Sigmoid colon (tissue), 7 donors: Measurements from ENCODE around the gene PPL. TPM values are rescaled to one million over a fixed set of nuclear protein-coding genes. Genes with fewer than 3 reads are reported as not detected.

ENCODE experiments used
- DNase-seq: peaks from one replicate; pipeline ENCODE4 v3.0.0-alpha.2; 2019
- H3K27ac ChIP-seq, 4 donors: fragments of 200-600 bp; sonication (generic); one replicate each; pipeline ENCODE4 v1.5.1; 2016 to 2019; ENCODE audit warnings: mild to moderate bottlenecking in 1 of 4
- H3K27me3 ChIP-seq, 3 donors: fragments of 200-600 bp; sonication (generic); one replicate each; pipeline ENCODE4 v1.5.1; 2019; ENCODE audit warnings: mild to moderate bottlenecking in 1 of 3
- H3K36me3 ChIP-seq, 4 donors: fragments of 200-600 bp; sonication (generic); one replicate each; pipeline ENCODE4 v1.5.1; 2016 to 2019
- H3K4me1 ChIP-seq, 4 donors: fragments of 200-600 bp; sonication (generic); one replicate each; pipeline ENCODE4 v1.5.1; 2017 to 2019
- H3K4me3 ChIP-seq, 4 donors: fragments of 200-600 bp; sonication (generic); one replicate each; pipeline ENCODE4 v1.5.1; 2017 to 2019; ENCODE audit warnings: mild to moderate bottlenecking in 2 of 4, moderate library complexity in 1 of 4
- H3K9me3 ChIP-seq, 4 donors: fragments of 200-600 bp in 3 of 4; sonication (generic) in 3 of 4; one replicate each; pipeline versions ENCODE4 v1.5.1 to v1.6.1; 2013 to 2019
- CTCF ChIP-seq, 4 experiments: fragments of 450-650 bp in 3 of 4; fragments of 200-600 bp in 1 of 4; IDR thresholded peaks; one replicate each; pipeline ENCODE4 v1.5.1; 2016 to 2019; ENCODE audit warnings: antibody characterized with exemption in 4 of 4, mild to moderate bottlenecking in 3 of 4, moderate library complexity in 2 of 4
- EP300 ChIP-seq, 4 donors: sonication (generic); formaldehyde crosslinking; IDR thresholded peaks; one replicate each; pipeline ENCODE4 v1.6.1; 2017; ENCODE audit warnings: antibody characterized with exemption in 4 of 4
- POLR2A ChIP-seq, 2 donors: fragments of 450-650 bp; IDR thresholded peaks; one replicate each; pipeline ENCODE4 v1.6.1; 2016; ENCODE audit warnings: antibody characterized with exemption in 2 of 2, mild to moderate bottlenecking in 2 of 2, moderate library complexity in 2 of 2
- POLR2AphosphoS5 ChIP-seq, 4 donors: sonication (generic); formaldehyde crosslinking; IDR thresholded peaks; one replicate each; pipeline ENCODE4 v1.6.1; 2017; ENCODE audit warnings: antibody characterized with exemption in 4 of 4
- WGBS, 2 donors: extraction: QIAGEN DNeasy Blood & Tissue Kit; methylation state at CpG; one replicate each; pipeline ENCODE4 v1.1.7; 2013; 5-methylcytosine and 5-hydroxymethylcytosine counted together
- intact Hi-C: fragments of 100-400 bp; cut with DNase I; formaldehyde crosslinking; loops from one replicate; pipeline ENCODE4 v1.15.1; 2023
- polyA plus RNA-seq, 3 donors: library from polyadenylated mRNA; stranded (reverse); fragments of 200-250 nt; gene quantifications; one replicate each; pipeline ENCODE4 v1.2.3, GENCODE V29; 2013
- total RNA-seq, 4 donors: library from RNA; depleted of rRNA; stranded (reverse); fragments of >200 nt; gene quantifications; one replicate each; pipeline ENCODE4 v1.1.0, GENCODE V29; 2016
- donor health status: healthy with polysubstance abuse.
- donor health status: Bipolar disorder and iron deficiency.
- donor health status: healthy.

PPL gene
- total and polyA plus RNA-seq, 7 donors: 4.6 to 42.9 (median 27.0) TPM

- no peaks in the 10 kb centered on the region for H3K27me3 ChIP-seq
- DNase-seq: no peak
- intact Hi-C loops: no loop called here
- H3K27ac ChIP-seq: peak overlapping the region in 1 of 4 donors; percentile 32
- H3K4me1 ChIP-seq: no peaks in the 10 kb centered on the region
- WGBS, 2 donors: 19 to 54% methylated on average over 13 of the region's 13 CpGs
- H3K4me3 ChIP-seq: no peak overlapping the region
- H3K36me3 ChIP-seq: no peaks in the 10 kb centered on the region
- TF ChIP-seq CTCF (IDR thresholded peaks at IDR 0.05): no peak
- H3K9me3 ChIP-seq: no peaks in the 10 kb centered on the region
Observed at GRCh38 chr16:4918781-4919251, 18.1 kb downstream of the PPL start.

GRCh38 chr16:4917117-4917516, 19.8 kb downstream of the PPL start:
- intact Hi-C loops: no loop called here
- WGBS, 2 donors: 58 to 62% methylated on average over 4 of the region's 4 CpGs
- no peaks in the 10 kb centered on the region for H3K4me1 ChIP-seq
- no peaks in the 10 kb centered on the region for H3K9me3 ChIP-seq
- H3K36me3 ChIP-seq: no peaks in the 10 kb centered on the region
- H3K27ac ChIP-seq: peak overlapping the region in 1 of 4 donors; percentile 46
- no peak for TF ChIP-seq POLR2A (IDR thresholded peaks at IDR 0.05)
- TF ChIP-seq EP300 (IDR thresholded peaks at IDR 0.05): no peak
- no peak for TF ChIP-seq CTCF (IDR thresholded peaks at IDR 0.05)
- TF ChIP-seq POLR2AphosphoS5 (IDR thresholded peaks at IDR 0.05): no peak
- H3K4me3 ChIP-seq: no peak overlapping the region
- DNase-seq: no peak
- H3K27me3 ChIP-seq: no peaks in the 10 kb centered on the region

GRCh38 chr16:4915226-4915761, 21.7 kb downstream of the PPL start:
- Histone ChIP-seq H3K4me1 (no peaks in the 10 kb centered on the region), H3K27ac (no peak overlapping the region), H3K9me3 (no peaks in the 10 kb centered on the region), H3K36me3 (no peaks in the 10 kb centered on the region), H3K27me3 (no peaks in the 10 kb centered on the region), H3K4me3 (no peak overlapping the region)
- WGBS, 2 donors: 80 to 85% methylated on average over 11 of the region's 11 CpGs
- DNase-seq: peak; percentile 60
- intact Hi-C loops: no loop called here
- TF ChIP-seq CTCF (IDR thresholded peaks at IDR 0.05): no peak
- TF ChIP-seq POLR2A (IDR thresholded peaks at IDR 0.05): no peak
- no peak for TF ChIP-seq EP300 (IDR thresholded peaks at IDR 0.05)
- TF ChIP-seq POLR2AphosphoS5 (IDR thresholded peaks at IDR 0.05): no peak

- Histone ChIP-seq H3K9me3 (no peaks in the 10 kb centered on the region), H3K4me3 (no peak overlapping the region), H3K4me1 (no peaks in the 10 kb centered on the region), H3K27me3 (no peaks in the 10 kb centered on the region), H3K36me3 (no peaks in the 10 kb centered on the region), H3K27ac (no peak overlapping the region)
- intact Hi-C loops: no loop called here
- TF ChIP-seq CTCF (IDR thresholded peaks at IDR 0.05) (no peak), POLR2AphosphoS5 (IDR thresholded peaks at IDR 0.05) (no peak), POLR2A (IDR thresholded peaks at IDR 0.05) (no peak), EP300 (IDR thresholded peaks at IDR 0.05) (no peak)
- WGBS, 2 donors: 92 to 93% methylated on average over 7 of the region's 7 CpGs
- peak; percentile 59 for DNase-seq
Observed at GRCh38 chr16:4914528-4915225, 22.3 kb downstream of the PPL start.
